Kidney tubule cell (primary cell): Measurements from ENCODE around the gene TP53BP1.

ENCODE experiments used
- DNase-seq: peaks from one replicate; pipeline ENCODE4 v3.0.0-alpha.2; 2018; ENCODE audit warnings: low spot score

The TP53BP1 gene

DNA sequence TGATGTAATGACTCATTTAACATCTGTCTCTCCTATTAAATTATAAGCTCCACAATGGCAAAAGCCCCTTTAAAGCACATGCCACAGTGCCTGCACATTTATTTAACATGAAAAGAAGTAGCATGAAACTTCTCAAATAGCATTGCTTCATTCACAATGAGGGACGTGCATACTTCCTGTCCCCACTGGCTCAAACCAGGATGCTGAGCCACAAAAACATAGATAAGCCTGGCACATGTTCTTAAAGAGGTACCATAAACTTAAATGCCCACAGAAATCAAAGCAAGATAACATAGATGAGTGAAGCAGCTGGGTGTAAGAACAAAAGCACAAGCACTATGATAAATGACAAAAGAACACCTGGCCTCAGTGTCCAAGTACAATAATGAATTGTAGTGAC, 3.8 kb downstream of the TP53BP1 start:
- no peak for DNase-seq

DNA sequence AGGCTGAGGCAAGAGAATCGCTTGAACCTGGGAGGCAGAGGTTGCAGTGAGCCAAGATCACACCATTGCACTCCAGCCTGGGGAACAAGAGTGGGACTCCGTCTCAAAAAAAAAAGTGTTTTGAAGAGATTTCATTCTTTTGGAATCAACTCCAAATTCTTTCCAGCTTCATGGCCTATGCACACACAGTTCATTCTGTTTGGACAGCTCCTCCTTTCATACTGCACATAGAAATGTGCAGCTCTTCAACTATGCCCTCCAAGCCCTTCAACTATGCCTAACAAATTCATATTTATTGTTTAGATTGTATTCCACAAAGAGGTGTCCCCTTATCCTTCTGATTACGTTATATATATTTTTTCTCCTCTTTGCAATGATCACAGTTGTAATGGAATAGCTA, 4.2 kb downstream of the TP53BP1 start:
- DNase-seq: no peak

DNA sequence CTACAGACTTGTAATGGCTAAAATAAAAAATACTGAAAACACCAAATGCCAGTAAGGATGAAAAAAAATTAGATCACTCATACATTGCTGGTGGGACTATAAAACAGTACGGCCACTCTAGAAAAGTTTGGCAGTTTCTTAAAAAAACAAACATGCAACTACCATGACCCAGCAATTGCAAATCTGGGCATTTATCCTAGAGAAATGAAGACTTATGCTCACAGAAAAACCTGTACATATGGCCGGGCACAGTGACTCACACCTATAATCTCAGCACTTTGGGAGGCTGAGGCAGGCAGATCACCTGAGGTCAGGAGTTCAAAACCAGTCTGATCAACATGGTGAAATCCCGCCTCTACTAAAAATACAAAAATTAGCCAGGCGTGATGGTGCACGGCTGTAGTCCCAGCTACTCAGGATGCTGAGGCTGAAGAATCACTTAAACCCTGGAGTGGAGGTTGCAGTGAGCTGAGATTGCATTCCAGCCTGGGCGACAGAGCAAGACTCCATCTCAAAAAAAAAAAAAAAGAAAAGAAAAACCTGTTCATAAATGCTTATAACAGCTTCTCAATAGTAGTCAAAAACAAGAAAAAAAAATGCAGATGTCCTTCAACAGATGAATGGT, 5.6 kb downstream of the TP53BP1 start:
- DNase-seq: no peak

DNA sequence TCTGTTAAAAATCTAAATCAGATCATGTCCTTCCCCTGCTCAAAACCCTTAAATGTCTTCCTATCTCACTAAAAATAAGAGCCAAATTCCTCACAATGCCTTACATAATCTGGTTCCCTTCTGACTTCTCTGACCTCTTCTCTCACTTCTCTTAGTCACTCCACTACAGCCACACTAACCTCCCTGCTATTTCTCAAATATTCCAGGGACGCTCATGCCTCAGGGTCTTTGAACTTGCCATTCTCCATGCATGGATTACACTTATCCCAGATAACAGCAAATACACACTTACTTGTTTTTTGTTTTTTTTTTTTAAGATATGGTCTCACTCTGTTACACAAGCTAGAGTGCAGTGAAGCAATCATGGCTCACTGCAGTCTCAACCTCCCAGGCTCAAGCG, 8.5 kb downstream of the TP53BP1 start:
- DNase-seq: peak; percentile 4

DNA sequence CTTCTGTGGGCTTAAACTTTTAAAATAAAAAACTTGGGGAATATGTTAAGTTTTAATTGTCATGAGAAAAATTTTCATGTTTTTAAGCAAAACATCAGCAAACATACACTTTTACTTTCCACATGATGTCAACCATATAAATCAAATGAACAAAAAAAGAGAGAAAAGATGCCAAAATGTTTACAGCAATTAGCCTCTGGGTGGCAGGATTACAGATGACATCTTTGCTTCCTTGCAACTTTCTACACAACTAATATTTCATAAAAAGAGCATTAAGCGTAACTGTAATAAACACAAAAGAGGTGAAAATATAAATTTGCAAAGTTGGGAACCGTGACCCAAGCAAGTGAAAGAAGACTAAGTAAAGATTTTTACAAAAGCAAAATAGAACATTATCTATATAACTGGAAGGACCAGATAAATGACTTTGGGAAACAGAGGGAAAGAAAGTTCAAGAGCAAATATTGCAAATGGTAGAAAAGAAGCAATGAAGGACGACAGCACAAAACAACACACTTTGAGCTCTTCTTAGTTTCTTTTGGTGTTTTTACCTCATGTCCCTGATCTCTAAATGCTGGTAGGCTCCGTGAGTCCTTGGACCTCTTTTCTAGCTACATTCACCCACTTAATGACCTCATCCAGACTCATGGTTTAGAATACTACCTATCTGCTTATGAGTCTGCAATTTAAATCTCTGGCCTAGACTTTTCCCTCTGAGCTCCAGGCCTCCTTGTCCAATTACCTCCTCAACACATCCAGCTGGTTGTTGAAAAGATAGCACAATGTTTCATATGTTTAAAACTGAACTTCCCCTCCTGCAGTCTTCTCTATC, 9.4 kb downstream of the TP53BP1 start:
- no peak for DNase-seq

DNA sequence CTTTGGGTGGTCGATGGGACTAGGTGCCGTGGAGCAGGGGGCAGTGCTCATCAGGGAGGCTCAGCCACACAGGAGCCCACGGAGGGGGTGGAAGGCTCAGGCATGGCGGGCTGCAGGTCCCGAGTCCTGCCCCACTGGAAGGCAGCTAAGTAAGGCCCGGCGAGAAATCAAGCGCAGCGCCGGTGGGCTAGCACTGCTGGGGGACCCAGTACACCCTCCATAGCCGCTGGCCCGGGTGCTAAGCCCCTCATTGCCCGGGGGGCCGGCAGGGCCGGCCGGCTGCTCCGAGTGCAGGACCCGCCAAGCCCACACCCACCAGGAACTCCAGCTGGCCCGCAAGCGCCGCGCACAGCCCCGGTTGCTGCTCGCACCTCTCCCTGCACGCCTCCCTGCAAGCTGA, 19.1 kb downstream of the TP53BP1 start:
- no peak for DNase-seq

DNA sequence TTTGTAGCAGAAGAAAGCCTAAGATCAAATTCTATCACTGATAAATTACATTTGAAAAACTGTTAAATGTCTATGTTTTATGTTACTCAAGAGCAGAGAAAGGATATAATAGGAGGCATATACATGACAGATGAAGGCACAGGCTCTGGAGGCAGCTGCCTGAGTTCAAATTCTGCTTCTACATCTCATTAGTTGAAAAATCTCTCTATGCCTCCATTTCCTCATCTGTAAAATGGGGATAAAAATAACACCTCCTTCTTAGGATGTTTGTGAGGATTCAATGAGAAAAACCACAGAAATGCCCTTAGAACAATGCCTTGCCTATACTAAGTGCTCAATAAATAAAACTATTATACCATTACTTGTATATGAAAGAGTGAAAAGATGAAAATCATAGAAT, 21.0 kb downstream of the TP53BP1 start:
- DNase-seq: no peak

DNA sequence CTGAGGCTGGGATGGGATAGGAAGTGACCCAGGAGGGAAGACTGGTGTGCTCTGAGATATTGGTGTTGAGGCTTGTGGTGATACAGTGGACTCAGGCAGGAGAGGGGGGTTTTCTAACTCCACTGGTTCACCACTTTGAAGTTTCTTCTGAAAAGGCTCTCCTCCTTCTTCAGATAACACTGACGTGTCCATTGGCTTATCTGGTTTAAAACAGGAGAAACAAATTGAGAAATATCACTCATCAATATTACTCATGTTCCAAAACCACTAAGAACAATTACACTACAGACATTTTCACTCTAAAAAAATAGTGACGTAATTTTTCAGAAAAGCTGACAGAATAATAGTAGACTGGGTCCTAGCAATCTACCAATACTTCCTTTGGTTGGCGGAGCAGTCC, 23.1 kb downstream of the TP53BP1 start:
- DNase-seq: no peak

DNA sequence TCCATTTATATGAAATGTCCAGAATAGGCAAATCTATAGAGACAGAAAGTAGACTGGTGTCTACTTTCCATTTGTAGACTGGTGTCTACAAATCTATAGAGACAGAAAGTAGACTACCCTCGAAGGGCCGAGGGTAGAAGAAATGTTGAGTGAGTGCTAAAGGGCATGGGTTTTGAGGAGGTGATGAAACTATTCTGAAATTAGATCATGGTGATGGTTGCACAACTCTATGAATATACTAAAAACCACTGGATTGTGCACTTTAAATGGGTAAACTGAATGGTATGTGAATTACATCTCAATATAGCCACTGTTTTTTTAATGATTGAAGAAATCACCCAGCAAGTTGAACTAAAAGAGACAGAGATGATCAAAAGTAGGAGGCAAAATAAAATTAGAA, 27.9 kb downstream of the TP53BP1 start:
- DNase-seq: peak; percentile 30

DNA sequence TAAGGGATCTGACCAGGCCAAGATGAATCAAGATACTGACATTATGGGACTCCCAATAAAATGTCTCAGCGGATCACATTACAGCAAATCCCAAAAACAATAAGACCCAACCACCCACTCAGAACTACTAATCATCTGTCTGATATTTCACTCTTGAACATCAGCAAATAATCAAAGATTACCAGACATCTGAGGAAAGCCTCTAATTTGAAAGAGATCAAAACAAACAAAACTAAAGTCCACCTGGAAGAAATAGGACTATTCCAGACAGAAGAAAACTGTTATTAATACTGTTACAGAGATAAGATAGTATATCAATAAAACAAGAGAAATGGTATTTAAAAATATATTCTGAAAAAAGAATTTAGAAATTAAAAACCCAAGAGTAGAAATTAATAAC, 29.0 kb downstream of the TP53BP1 start:
- no peak for DNase-seq

DNA sequence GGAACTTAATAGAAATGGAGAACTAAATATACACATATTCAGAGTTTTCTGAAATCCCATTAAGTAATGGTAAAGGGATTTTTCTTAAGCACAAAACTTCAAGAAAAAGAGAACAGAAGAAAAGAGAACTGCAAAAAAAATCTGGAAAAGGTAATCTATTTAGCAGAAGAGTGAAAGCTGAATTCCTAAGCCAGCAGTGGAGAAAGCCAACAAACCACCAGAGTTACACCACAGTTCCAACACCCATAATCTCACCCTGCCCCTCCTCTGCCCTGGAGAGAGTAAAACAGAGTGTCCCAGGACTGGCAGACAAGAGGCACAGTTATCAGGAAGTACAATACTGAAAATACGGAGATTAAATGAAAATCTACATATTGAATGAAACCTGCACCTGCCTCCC, 29.4 kb downstream of the TP53BP1 start:
- no peak for DNase-seq

DNA sequence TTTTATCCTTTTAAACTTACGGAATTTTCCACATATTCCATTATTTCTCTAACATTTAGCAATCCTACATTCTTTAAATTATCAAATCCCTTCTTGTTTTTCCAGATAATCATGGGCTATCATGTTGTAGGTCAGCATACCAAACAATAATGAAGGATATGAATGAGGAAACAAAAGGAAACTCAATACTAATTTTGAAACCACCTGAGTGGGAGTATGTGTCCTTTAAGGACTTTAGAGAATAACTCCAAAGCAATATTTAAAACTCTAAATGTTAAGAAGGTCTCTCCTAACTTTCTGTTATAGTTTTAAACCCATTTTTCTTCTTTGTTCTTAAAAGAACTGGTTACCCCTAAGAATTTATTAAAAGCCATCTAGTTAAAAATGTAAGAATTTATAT, 43.0 kb downstream of the TP53BP1 start:
- DNase-seq: no peak

DNA sequence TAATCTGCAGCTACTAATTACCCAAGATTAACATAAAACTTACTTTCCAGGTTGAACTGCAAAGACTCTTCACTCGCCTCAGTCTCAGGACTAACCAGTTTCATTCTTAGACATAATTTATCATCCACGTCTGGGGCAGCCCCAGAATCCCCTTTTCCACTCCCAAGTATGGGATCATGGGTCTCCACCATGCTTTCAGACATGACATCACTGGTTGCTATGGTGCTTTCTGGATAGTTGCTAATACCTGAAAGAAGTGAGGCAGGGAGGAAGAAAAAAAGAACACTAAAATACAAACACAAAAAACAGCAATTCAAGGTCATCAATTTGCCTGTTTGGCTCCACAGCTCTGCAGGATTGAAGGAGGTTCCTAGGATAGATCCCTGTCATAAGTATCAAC, 46.6 kb downstream of the TP53BP1 start:
- no peak for DNase-seq

DNA sequence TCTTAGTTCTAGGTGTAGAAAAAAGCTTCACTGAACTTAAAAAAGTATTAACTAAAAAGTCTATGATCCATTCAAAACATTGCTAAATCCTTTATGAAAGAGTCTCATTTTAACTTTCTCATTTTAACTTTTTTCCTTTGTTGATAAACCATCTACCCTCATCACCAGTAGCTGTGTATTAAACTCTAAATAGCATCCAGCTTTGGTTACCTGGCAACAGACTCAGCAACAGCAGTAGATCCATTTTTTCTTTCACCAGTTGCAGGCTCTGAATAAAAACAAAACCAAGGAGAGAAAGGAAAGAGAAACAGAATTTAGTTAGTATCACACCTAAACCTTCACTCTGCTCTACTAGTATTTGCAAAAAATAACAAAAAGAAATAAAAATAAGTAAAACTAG, 51.6 kb downstream of the TP53BP1 start:
- DNase-seq: peak; percentile 41

DNA sequence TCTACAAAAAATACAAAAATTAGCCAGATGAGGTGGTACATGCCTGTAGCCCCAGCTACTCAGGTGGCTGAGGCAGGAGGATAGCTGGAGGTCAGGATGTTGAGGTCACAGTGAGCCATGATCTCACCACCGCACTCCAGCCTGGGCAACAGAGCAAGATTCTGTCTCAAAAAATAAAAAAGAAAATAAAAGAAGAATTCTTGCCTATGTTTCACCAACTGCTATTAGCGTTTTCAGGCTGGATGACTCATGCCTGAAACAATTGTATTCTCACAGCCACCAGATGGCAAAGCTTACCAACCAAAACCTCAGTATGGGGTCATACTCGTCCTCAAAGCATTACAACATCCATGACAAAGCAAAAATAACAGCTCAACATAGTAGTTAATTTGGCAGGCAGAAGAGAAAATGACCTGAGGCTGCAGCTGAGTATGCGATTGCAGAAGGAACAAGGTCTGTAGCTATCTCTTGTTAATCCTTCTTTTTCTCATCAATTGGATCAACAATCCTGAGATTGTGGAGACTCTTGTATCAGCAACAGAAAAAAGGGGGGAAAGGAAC, 52.2 kb downstream of the TP53BP1 start:
- DNase-seq: peak; percentile 94

DNA sequence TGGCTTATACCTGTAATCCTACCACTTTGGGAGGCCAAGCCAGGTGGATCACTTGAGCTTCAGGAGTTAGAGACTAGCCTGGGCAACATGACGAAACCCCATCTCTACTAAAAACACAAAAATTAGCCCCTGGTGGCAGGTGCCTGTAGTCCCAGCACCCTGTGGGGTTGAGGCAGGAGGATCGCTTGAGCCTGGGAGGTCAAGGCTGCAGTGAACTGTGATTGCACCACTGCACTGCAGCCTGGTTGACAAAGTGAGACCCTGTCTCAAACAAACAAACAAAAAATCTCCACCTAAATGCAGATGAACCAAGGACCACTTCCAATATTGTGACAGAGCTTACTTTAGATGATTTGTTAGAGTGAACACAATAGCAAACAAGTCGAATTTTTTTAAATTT, 53.7 kb downstream of the TP53BP1 start:
- DNase-seq: no peak

DNA sequence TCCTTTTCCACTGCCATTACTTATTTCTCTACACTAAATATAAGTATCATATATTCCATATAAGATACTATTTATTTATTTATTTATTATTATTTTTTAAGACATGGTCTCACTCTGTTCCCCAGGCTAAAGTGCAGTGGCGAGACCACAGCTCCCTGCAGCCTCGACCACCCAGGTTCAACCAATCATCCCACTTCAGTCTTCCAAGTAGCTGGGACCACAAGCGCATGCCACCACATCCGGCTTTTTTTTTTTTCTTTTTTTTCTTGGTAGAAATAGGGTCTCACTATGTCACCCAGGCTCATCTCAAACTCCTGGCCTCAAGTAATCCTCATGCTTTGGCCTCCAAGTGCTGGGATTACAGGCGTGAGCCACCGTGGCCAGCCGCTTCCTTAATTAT, 56.6 kb downstream of the TP53BP1 start:
- DNase-seq: no peak

DNA sequence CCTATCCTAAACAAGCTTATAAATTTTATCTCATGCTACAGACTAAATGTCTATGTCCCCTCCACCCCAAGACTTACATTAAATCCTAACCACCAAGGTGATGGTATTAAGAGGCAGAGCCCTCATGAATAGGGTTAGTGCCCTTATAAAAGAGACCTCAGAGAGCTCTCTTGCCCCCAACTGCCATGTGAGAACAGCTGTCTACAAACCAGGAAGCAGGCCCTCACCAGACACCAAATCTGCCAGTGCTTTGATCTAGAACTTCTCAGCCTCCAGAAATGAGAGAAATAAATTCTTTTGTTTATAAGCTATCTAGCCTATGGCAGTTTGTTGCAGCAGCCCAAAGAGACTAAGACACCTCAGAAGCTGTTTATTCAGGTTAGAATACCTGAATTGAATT, 58.5 kb downstream of the TP53BP1 start:
- DNase-seq: no peak

DNA sequence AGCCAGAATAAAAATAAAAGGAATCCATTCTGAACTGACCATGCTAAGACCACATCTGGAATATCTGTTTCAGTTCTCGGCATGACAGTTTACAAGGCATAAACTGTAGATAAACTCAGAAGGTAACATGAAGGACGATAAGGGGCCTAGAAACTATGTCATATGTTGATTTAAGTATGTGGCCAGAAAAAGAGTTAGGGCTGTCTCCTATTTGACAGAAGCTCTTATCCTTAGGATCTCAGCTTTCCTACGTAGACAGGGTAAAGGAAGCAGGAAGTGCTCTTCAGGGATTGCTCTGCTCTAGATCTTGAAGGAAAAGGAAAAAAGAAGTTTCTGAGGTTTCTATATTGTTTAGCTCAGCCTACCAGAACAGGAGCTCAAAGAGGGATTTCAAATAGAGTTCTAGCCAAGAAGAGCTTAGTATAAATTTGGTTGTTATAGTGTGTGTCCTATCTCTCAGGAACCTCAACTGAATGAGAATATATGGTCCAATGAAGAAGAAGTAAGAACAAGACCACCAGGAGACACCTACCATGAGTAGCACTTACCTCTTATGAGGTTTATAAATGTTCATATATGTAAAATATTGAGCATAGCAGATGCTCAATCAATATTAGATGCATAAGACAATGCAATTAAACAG, 59.2 kb downstream of the TP53BP1 start:
- no peak for DNase-seq

DNA sequence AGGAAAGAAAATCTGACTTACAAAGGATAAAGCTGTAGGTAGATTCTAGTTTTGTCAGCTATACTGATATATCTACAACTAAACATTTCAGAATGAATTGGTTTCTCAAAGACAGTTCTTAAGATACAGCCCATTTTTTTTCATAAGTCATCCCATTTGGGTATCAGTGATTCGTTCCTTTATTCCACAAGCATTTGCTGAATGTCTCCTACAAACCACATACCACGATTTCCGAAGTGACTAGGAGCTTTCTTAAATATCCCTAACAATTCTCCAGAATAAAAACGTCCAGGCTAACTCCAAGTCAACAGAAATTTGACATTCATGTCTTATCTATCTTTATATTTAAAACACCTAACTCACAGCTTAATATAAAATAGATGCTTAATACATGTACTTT, 59.8 kb downstream of the TP53BP1 start:
- no peak for DNase-seq

DNA sequence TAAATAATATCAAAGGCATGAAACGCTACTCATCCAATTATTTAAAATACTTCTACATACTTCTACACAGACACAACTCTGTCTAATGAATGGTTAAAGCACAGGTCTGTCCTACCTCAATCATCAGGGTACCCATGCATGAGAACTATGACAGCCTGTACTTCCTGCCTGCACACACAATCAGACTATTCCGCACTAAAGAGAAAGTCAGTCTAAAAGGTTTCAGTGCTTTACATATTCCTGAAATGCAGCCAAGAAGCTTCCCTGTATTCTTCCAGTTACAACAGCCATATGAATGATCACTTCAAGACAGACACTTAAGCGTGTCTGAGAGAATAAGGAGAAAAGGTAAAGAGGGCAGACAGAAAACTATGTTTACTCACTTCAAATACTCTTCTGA, 63.3 kb downstream of the TP53BP1 start:
- DNase-seq: peak; percentile 35

DNA sequence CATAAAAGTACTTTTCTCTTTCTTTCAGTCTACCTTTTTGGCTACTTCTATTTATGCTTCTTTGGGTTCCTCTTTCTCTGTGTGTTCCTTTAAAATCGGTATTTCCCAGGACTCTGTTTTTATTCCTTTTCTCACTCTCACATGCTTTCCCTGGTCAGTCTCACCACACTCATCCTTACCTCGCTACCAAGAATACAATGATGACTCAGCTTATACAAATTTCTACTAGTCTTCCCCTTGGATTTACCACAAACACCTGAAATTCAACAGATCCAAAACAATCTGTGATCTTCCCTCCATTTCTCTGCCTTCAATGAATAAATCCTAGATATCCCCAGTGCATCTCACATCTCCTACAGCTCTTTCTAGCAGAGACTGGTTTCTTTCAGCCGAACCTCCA, 69.2 kb downstream of the TP53BP1 start:
- DNase-seq: peak; percentile 49

DNA sequence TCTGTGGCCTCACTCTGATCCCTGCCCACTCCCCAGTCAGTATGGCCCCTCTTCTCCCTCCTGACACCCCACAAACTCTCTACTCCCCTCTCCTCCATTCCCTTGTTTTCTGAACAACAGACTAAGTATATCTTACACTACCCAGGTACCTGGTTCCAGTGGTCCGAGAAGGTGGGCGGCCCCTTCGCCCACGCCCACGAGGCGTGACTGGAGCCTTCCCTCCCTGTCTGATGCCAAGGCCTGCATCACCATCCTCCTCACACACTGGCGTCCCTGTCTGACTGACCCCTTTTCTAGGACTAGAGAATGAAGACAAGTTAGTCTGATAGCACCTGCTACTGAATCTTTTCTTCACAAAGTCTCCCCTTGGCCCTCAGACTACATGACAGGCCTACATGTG, 72.1 kb downstream of the TP53BP1 start:
- no peak for DNase-seq
